ENCODE data around the gene NFKBIL1. TPM values are rescaled to one million over a fixed set of nuclear protein-coding genes. Genes with fewer than 3 reads are reported as not detected.

The NFKBIL1 gene
- total and polyA plus RNA-seq, 10 of the 15 experiments (the other 5 are each of a cell fraction or from before 2014, with no cell fraction given): 0.19 to 15.1 (median 7.0) TPM

DNA sequence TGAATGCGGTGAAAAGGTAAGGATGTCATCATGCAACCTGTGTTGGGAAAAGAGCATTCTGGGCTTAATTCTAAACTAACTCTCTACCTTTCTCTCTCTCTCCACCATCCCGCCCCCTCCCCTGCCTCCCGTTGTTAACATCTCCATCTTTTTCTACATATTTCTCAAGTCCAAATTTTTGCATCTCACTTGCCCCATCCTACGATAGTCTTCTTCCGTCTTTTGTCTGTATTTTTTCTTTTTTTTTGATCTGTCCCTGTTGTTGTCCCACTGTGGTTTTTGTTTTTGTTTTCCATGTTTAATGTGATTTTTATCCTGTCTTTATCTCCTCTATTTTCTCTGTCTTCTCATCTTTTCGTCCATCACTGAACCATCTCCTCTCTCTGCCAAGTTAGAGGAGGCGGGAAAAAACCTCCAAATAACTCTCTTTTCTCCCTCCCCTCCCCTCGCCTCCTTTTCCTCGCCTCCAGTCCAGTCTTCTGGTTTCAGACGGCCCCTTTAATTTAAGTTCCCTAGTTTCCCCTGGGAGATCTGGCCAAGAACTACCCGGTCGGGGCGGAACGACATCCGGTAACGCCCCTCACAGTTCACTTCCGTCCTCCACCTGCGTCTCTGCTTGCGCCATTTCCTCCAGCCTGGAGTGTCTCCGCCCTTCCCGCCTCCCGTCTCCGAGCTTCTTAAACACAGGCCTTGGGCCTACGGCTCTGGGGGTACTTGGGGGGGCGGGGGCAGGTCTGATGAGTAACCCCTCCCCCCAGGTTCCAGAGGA is at the start of gene NFKBIL1 (continued):
- TF ChIP-seq, protein P1, sequence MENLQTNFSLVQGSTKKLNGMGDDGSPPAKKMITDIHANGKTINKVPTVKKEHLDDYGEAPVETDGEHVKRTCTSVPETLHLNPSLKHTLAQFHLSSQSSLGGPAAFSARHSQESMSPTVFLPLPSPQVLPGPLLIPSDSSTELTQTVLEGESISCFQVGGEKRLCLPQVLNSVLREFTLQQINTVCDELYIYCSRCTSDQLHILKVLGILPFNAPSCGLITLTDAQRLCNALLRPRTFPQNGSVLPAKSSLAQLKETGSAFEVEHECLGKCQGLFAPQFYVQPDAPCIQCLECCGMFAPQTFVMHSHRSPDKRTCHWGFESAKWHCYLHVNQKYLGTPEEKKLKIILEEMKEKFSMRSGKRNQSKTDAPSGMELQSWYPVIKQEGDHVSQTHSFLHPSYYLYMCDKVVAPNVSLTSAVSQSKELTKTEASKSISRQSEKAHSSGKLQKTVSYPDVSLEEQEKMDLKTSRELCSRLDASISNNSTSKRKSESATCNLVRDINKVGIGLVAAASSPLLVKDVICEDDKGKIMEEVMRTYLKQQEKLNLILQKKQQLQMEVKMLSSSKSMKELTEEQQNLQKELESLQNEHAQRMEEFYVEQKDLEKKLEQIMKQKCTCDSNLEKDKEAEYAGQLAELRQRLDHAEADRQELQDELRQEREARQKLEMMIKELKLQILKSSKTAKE (IDR thresholded peaks at IDR 0.05; ENCODE audit: low read depth, poor library complexity, severe bottlenecking): peak; percentile 40
- TF ChIP-seq BRCA1 (IDR thresholded peaks at IDR 0.05; ENCODE audit: low read depth, low read length) (no peak), CHD2 (IDR thresholded peaks at IDR 0.05; ENCODE audit: borderline replicate concordance, low read depth, low read length) (peak; percentile 39; the same call in 1 of the 2 replicates), FOXK2 (IDR thresholded peaks at IDR 0.05) (no peak), YY1 (IDR thresholded peaks at IDR 0.05; ENCODE audit: low read depth, low read length) (peak; percentile 91), SP1 (IDR thresholded peaks at IDR 0.05; ENCODE audit: low read depth, low read length) (peak; percentile 85), TCF7 (IDR thresholded peaks at IDR 0.05; ENCODE audit: borderline replicate concordance) (no peak), HDAC6 (IDR thresholded peaks at IDR 0.05; ENCODE audit: unreplicated experiment) (no peak), ZBTB33 (IDR thresholded peaks at IDR 0.05) (no peak), JUNB (IDR thresholded peaks at IDR 0.05) (no peak), CEBPB (IDR thresholded peaks at IDR 0.05; ENCODE audit: borderline replicate concordance in 1 of 2, low read depth in 2 of 2, low read length in 2 of 2) (0 out of 4 replicates have a peak, but pooled peaks of 1 of the 2 experiments have one; percentile 11), NBN (IDR thresholded peaks at IDR 0.05) (0 out of 2 replicates have a peak, but pooled peaks have one; percentile 59), ZNF274 (IDR thresholded peaks at IDR 0.05; ENCODE audit: insufficient read depth, insufficient read length) (no peak), ATF7 (IDR thresholded peaks at IDR 0.05; ENCODE audit: low read depth) (no peak; the same call in 1 of the 2 replicates), CREM (IDR thresholded peaks at IDR 0.05; ENCODE audit: low read depth) (peak; percentile 93), RAD51 (IDR thresholded peaks at IDR 0.05) (no peak), NR2C2 (IDR thresholded peaks at IDR 0.05; ENCODE audit: borderline replicate concordance, control insufficient read depth, insufficient read length, low read depth) (no peak), NFYA (IDR thresholded peaks at IDR 0.05; ENCODE audit: borderline replicate concordance, low read depth, low read length) (no peak), KDM1A (IDR thresholded peaks at IDR 0.05; ENCODE audit: borderline replicate concordance) (no peak), RBBP5 (conservative IDR thresholded peaks at IDR 0.05) (no peak), SIX5 (IDR thresholded peaks at IDR 0.05; ENCODE audit: low read depth, low read length, severe bottlenecking) (peak; percentile 96), ZNF622 (IDR thresholded peaks at IDR 0.05) (no peak), NR2F1 (conservative IDR thresholded peaks at IDR 0.05) (no peak), RUNX3 (IDR thresholded peaks at IDR 0.05; ENCODE audit: low read length) (peak; percentile 62)
- TF ChIP-seq, protein P2, sequence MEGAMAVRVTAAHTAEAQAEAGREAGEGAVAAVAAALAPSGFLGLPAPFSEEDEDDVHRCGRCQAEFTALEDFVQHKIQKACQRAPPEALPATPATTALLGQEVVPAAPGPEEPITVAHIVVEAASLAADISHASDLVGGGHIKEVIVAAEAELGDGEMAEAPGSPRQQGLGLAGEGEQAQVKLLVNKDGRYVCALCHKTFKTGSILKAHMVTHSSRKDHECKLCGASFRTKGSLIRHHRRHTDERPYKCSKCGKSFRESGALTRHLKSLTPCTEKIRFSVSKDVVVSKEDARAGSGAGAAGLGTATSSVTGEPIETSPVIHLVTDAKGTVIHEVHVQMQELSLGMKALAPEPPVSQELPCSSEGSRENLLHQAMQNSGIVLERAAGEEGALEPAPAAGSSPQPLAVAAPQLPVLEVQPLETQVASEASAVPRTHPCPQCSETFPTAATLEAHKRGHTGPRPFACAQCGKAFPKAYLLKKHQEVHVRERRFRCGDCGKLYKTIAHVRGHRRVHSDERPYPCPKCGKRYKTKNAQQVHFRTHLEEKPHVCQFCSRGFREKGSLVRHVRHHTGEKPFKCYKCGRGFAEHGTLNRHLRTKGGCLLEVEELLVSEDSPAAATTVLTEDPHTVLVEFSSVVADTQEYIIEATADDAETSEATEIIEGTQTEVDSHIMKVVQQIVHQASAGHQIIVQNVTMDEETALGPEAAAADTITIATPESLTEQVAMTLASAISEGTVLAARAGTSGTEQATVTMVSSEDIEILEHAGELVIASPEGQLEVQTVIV (IDR thresholded peaks at IDR 0.05; ENCODE audit: borderline replicate concordance, partially characterized antibody): peak; percentile 69
